Measurements from ENCODE around the gene MX1. TPM values are rescaled to one million over a fixed set of nuclear protein-coding genes. Genes with fewer than 3 reads are reported as not detected.

MX1 gene
- total RNA-seq, 1 experiment from 2014 or later: 2.0 TPM

DNA sequence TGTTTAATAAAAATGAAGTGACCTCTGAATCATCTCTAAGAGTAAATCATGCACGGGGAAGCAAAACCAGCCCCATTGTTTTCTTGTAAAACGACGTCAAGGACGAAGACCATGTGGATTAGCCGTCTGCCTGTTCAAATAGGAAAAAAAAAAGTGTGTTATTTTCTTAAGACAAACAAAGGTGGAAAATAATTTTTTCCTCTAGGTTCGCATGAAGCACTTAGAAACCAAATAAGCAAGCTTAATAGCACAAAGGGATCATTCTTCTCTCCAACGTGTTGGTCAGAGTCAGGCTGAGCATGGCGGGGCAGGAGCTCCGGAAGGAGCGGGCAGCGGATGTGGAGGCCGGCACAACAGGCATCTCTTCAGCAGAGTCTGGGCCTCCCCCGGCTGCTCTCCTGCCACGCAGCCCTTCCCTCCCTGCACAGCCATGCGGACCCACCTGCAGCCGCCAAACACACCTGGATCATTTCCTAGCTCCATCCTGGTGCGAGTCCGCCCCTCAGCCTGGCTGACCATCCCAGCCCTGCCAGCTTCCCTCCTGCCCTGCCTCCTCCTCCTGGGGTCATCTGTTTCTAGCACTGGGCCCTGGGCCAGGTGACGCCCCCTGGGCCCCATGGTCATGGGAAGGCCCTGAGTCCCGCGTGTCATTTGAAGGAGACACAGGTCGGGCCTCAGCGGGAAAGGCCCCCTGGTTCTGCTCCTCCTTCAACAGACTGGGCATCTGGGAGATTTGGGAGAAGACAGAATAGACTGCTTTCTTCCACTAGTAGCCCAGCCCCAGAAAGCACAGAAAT, 40.2 kb downstream of the MX1 start:
- no peaks in the 10 kb centered on the region for H3K36me3 ChIP-seq (ENCODE audit: control insufficient read depth in 1 of 2, insufficient read depth in 2 of 2, low read length in 2 of 2)
- no peak overlapping the region for H3K9ac ChIP-seq (ENCODE audit: low read length)
- H3K9me2 ChIP-seq (ENCODE audit: insufficient read depth): no peaks in the 10 kb centered on the region
- intact Hi-C loops (cut with micrococcal nuclease): no loop called here
- no peak overlapping the region for H3K4me3 ChIP-seq (replicated peaks in 1 of 2; ENCODE audit: low read depth in 1 of 2, low read length in 2 of 2)
- CTCF ChIA-PET: interaction anchor here (3.4 kb wide), 1 partner anchor 183 kb away, joined by 10 read pairs; no protein-coding TSS in a partner anchor
- H2AFZ ChIP-seq (ENCODE audit: low read depth, low read length, poor library complexity, severe bottlenecking): no peak overlapping the region
- no peak for DNase-seq (ENCODE audit: low read depth, low spot score)
- H3K9me3 ChIP-seq (ENCODE audit: control insufficient read depth in 1 of 2, insufficient read depth in 1 of 2, low read depth in 1 of 2, low read length in 2 of 2): no peaks in the 10 kb centered on the region
- H3K4me1 ChIP-seq (ENCODE audit: control insufficient read depth in 1 of 2, insufficient read depth in 2 of 2, low read length in 2 of 2): peaks cover 0 to 9% of the 10 kb centered on the region in 2 experiments; a peak in 2 of 4 replicates
- H3K27ac ChIP-seq (ENCODE audit: low read depth, low read length): no peak overlapping the region
- RAD21 ChIA-PET (ENCODE audit: low non-redundant PET in 1 of 2, low total read pairs in 2 of 2, uncharacterized antibody in 2 of 2, unreplicated experiment in 2 of 2): interaction anchor here in 1 of 2 experiments (1.0 kb wide), 1 partner anchor 183 kb away, joined by 6 read pairs; no protein-coding TSS in a partner anchor
- no peaks in the 10 kb centered on the region; the same call in 1 of the 2 replicates for H3K27me3 ChIP-seq (ENCODE audit: insufficient read depth, low read length)
- no peak for ATAC-seq
- BruUV-seq (replicated peaks): no TSS peak
- no peaks in the 10 kb centered on the region for H4K20me1 ChIP-seq (ENCODE audit: insufficient read depth)
- POLR2A ChIA-PET: no interaction called here
- H3K4me2 ChIP-seq (ENCODE audit: low read length): no peak overlapping the region
- no peaks in the 10 kb centered on the region for H3K79me2 ChIP-seq (ENCODE audit: insufficient read depth, low read length)
- TF ChIP-seq ZNF274 (IDR thresholded peaks at IDR 0.05; ENCODE audit: low read depth, low read length) (no peak), YY1 (IDR thresholded peaks at IDR 0.05; ENCODE audit: extremely low read depth, insufficient replicate concordance, low read depth, low read length) (no peak), SP1 (IDR thresholded peaks at IDR 0.05; ENCODE audit: low read depth) (no peak), EGR1 (IDR thresholded peaks at IDR 0.05; ENCODE audit: low read depth) (no peak), CBX3 (IDR thresholded peaks at IDR 0.05; ENCODE audit: low read depth) (no peak), ELF1 (IDR thresholded peaks at IDR 0.05; ENCODE audit: borderline replicate concordance, low read depth) (no peak), POLR2AphosphoS5 (IDR thresholded peaks at IDR 0.05; ENCODE audit: low read depth, low read length) (no peak), RAD21 (IDR thresholded peaks at IDR 0.05; ENCODE audit: low read depth) (no peak), SIN3A (IDR thresholded peaks at IDR 0.05; ENCODE audit: low read depth) (no peak), EZH2phosphoT487 (IDR thresholded peaks at IDR 0.05; ENCODE audit: borderline replicate concordance) (no peak), EZH2 (IDR thresholded peaks at IDR 0.05) (no peak), CEBPB (IDR thresholded peaks at IDR 0.05; ENCODE audit: low read depth) (no peak), JUND (IDR thresholded peaks at IDR 0.05) (no peak), SRF (IDR thresholded peaks at IDR 0.05; ENCODE audit: low read depth) (no peak)
- TF ChIP-seq, protein P1, sequence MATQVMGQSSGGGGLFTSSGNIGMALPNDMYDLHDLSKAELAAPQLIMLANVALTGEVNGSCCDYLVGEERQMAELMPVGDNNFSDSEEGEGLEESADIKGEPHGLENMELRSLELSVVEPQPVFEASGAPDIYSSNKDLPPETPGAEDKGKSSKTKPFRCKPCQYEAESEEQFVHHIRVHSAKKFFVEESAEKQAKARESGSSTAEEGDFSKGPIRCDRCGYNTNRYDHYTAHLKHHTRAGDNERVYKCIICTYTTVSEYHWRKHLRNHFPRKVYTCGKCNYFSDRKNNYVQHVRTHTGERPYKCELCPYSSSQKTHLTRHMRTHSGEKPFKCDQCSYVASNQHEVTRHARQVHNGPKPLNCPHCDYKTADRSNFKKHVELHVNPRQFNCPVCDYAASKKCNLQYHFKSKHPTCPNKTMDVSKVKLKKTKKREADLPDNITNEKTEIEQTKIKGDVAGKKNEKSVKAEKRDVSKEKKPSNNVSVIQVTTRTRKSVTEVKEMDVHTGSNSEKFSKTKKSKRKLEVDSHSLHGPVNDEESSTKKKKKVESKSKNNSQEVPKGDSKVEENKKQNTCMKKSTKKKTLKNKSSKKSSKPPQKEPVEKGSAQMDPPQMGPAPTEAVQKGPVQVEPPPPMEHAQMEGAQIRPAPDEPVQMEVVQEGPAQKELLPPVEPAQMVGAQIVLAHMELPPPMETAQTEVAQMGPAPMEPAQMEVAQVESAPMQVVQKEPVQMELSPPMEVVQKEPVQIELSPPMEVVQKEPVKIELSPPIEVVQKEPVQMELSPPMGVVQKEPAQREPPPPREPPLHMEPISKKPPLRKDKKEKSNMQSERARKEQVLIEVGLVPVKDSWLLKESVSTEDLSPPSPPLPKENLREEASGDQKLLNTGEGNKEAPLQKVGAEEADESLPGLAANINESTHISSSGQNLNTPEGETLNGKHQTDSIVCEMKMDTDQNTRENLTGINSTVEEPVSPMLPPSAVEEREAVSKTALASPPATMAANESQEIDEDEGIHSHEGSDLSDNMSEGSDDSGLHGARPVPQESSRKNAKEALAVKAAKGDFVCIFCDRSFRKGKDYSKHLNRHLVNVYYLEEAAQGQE (IDR thresholded peaks at IDR 0.05; ENCODE audit: low read depth): no peak
- TF ChIP-seq, protein P2, sequence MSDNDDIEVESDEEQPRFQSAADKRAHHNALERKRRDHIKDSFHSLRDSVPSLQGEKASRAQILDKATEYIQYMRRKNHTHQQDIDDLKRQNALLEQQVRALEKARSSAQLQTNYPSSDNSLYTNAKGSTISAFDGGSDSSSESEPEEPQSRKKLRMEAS (IDR thresholded peaks at IDR 0.05): no peak
- TF ChIP-seq, protein P3, sequence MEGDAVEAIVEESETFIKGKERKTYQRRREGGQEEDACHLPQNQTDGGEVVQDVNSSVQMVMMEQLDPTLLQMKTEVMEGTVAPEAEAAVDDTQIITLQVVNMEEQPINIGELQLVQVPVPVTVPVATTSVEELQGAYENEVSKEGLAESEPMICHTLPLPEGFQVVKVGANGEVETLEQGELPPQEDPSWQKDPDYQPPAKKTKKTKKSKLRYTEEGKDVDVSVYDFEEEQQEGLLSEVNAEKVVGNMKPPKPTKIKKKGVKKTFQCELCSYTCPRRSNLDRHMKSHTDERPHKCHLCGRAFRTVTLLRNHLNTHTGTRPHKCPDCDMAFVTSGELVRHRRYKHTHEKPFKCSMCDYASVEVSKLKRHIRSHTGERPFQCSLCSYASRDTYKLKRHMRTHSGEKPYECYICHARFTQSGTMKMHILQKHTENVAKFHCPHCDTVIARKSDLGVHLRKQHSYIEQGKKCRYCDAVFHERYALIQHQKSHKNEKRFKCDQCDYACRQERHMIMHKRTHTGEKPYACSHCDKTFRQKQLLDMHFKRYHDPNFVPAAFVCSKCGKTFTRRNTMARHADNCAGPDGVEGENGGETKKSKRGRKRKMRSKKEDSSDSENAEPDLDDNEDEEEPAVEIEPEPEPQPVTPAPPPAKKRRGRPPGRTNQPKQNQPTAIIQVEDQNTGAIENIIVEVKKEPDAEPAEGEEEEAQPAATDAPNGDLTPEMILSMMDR (IDR thresholded peaks at IDR 0.05 in 2 of 3, conservative IDR thresholded peaks at IDR 0.05 in 1 of 3; ENCODE audit: borderline replicate concordance in 1 of 3, insufficient read depth in 1 of 3, low read depth in 2 of 3, low read length in 2 of 3): no peak
- TF ChIP-seq, protein P4, sequence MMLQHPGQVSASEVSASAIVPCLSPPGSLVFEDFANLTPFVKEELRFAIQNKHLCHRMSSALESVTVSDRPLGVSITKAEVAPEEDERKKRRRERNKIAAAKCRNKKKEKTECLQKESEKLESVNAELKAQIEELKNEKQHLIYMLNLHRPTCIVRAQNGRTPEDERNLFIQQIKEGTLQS (IDR thresholded peaks at IDR 0.05): no peak
- TF ChIP-seq, protein P5, sequence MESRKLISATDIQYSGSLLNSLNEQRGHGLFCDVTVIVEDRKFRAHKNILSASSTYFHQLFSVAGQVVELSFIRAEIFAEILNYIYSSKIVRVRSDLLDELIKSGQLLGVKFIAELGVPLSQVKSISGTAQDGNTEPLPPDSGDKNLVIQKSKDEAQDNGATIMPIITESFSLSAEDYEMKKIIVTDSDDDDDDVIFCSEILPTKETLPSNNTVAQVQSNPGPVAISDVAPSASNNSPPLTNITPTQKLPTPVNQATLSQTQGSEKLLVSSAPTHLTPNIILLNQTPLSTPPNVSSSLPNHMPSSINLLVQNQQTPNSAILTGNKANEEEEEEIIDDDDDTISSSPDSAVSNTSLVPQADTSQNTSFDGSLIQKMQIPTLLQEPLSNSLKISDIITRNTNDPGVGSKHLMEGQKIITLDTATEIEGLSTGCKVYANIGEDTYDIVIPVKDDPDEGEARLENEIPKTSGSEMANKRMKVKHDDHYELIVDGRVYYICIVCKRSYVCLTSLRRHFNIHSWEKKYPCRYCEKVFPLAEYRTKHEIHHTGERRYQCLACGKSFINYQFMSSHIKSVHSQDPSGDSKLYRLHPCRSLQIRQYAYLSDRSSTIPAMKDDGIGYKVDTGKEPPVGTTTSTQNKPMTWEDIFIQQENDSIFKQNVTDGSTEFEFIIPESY (IDR thresholded peaks at IDR 0.05; ENCODE audit: extremely low read depth, insufficient replicate concordance, low read length): no peak
